KG1 (cell line): ENCODE measurements around the gene TNIK.

Experiments
- DNase-seq: peaks from one replicate; lab custom pipeline; 2025; lab: John Stamatoyannopoulos, UW

TNIK gene

GRCh38 chr3:171226794-171227193 is 233.4 kb downstream of the TNIK start:
- DNase-seq: no peak

GRCh38 chr3:171225708-171226107 is 234.5 kb downstream of the TNIK start:
- no peak for DNase-seq

GRCh38 chr3:171225165-171225564 is 235.0 kb downstream of the TNIK start:
- no peak for DNase-seq

GRCh38 chr3:171223396-171223795 is 236.8 kb downstream of the TNIK start:
- no peak for DNase-seq

DNA sequence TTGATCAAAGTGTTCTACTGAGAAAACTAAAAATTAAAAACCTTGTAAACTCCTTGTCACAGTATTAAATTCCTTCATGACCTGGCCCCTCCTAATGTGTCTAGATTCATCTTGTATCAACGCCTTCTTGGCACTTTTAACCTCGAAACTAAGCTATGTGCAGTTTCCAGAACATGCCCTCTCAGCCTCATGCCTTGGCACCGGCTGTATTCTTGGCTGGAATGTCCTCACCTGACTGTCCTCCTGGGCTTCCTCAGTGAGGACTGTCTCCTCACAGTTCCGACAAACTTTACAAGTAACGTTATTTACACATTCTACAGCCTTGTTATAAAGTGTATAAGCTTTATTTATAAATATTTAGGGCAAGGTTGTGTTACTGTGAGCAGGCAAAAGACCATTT is 237.2 kb downstream of the TNIK start:
- no peak for DNase-seq

GRCh38 chr3:171221597-171221996 is 238.6 kb downstream of the TNIK start:
- DNase-seq: no peak

DNA sequence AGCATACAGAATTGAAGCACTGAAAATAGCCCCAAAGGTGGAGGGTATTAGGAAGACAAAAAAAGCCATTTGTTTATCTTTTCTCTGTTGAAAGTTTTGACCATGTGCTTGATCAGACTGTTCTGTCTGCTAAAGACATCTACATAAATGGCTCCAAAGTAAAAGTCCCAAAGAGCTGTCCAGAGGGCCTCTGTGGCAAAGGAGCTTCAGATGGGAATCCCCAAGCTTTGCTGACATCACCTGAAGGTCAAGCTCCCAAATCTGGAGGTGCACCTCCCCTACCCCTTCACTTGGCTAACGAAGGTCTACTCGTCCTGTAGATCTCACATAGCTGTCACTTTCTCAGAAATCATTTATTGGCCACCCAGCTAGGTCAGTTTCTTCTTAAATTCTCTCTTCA is 239.1 kb downstream of the TNIK start:
- no peak for DNase-seq

DNA sequence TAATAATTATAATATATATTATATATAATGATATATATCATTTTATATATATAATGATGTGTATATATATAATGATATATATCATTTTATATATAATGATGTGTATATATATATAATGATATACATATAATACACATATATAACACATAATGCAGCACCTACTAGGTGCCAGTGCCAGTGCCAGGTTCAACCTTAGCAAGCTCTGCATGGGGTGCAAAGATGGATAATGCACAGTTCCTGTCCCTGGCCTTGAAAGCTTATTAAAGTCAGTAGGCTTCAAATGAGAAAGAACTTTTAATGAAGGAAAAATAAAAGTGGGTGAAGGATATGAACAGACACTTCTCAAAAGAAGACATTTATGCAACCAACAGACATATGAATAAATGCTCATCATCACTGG is 240.9 kb downstream of the TNIK start:
- DNase-seq: no peak

- DNase-seq: no peak
These were observed 242.1 kb downstream of the TNIK start for GRCh38 chr3:171218069-171218468.

- no peak for DNase-seq
These were observed 246.3 kb downstream of the TNIK start for GRCh38 chr3:171213907-171214306.

DNA sequence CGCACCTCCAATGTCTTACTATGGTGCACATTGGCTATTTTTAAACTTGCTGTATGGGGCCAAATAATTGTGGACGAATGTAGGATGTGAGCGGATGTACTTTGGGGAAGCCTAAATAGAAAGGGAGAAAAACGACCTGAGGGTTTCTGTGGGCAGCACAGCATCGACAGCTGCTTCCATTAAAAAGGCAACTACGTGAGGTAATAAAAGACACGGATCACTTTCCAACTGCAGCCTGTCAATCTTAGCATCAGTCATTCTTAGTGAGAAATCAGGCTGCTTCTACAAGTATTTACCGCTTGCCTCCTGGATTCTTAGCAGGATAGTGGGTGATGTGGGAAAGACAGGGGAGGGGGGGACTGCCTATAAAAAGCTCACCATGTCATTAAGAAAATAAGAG is 247.0 kb downstream of the TNIK start:
- no peak for DNase-seq

GRCh38 chr3:171212648-171213047 is 247.6 kb downstream of the TNIK start:
- no peak for DNase-seq

DNA sequence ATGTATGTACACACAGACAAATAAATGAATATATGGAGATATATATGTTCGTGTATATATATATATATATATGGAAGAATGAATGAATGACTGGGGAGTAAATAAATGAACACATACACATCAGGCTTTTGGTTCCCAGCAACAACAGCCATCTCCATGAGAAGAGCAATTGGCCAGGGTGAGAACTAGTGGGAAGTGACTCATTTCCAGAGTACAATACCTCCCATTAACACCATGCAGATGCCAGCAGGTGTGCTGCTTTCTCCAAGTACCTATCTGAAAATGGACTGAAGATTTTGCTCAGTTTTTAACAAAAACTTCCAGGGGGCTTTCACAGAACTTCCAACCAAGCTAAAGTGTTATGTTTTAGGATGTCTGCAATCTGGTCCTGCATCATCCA is 253.9 kb downstream of the TNIK start:
- no peak for DNase-seq

DNA sequence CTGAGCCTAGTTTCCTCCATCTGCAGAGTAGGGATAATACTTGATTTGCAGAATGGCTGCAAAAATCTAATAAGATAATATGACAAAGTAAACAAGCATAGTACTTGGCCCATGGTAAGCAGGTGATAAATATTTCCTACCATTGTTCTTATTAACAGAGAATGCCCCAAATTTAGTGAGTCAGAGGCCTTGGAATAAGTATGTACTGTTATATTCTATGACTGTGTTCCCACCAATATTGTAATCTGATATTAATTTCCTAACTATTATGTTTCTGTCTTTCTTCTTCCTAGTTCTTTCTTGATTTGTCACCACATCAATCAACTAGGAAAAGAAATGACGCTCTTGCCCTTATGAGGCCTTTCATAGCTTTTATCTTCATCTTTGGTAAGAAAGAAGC is 255.3 kb downstream of the TNIK start:
- DNase-seq: no peak

DNA sequence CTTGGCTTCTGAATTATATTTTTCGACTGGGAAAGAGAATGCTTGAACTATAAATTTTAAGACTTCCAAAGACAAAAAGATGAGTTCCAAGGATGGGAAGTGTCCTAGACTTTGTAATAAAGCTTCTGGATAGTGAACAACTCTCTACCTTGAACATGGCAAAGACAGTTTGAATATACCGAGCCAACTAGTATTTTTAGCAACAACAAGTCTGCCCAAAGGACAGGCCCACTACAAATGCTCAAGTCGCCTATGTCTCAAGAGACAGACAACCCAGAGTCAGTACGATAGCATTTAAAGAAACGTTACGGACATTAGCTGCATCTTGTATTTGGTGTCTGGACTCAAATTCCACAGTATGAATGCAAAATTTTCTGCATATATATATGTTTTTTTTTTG is 258.4 kb downstream of the TNIK start:
- no peak for DNase-seq

DNA sequence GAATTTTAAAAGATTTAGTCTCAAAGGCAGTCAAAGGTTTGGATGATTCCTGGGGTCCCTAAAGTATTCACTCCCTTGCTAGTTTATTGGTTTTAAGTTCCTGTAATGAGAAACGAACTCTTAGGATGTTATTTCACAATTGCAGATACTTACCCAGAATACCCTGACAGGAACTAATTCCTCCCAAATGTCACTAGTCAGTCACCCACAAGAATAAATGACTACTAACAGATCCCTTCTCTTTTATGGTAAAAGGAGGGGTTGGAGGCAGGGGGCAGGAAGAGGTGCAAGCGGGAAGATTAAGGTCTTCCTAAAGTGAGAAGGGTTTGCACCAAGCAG is 259.5 kb downstream of the TNIK start:
- DNase-seq: peak; percentile 9

DNA sequence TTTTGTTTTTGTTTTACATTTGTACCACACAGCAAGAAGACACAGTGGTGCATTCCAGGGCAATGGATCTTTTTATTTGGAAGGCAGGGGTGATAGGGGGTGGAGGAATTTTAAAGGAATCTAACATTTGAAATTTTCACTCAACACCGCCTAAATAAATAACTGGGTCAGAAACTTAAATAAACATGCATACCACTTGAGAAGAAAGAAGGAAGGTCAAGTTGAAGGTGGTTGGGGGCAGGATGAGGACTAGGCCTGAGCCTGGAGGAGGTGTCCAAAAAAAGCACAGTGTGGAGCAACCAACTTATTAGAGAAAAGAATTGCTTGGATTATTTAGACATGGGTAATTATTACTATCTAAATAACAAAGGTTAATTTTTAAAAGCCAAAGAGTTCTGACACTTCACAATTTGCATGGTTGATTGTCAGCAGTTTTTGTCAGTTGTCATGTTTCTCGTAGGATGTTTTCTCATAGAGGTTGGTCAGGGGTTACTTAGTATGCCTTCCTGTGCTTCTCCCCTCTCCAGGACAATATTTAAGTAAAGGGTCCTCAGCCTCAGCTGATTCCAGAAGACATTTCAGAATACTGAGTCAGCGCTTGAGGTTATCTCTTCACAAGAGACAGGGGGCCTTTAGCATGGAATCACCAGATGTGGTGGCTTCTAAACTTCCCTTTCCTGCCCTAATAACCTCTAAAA is 260.0 kb downstream of the TNIK start:
- DNase-seq: no peak

DNA sequence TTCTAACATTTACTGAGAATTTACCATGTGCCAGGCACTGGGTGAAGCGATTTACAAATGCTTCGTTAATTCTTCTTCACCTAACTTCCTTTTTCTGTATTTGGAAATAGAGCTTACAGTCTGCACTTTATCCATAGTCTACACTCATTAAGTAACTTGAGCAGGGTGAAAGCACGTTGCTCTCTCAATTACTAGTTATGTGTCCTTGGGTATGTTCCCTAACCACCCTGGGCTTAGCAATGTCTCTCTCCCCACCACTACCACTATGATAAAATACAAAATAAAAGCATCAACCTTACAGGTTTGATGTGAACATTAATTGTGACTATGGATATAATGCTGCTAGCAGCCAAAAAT is 260.8 kb downstream of the TNIK start:
- no peak for DNase-seq

DNA sequence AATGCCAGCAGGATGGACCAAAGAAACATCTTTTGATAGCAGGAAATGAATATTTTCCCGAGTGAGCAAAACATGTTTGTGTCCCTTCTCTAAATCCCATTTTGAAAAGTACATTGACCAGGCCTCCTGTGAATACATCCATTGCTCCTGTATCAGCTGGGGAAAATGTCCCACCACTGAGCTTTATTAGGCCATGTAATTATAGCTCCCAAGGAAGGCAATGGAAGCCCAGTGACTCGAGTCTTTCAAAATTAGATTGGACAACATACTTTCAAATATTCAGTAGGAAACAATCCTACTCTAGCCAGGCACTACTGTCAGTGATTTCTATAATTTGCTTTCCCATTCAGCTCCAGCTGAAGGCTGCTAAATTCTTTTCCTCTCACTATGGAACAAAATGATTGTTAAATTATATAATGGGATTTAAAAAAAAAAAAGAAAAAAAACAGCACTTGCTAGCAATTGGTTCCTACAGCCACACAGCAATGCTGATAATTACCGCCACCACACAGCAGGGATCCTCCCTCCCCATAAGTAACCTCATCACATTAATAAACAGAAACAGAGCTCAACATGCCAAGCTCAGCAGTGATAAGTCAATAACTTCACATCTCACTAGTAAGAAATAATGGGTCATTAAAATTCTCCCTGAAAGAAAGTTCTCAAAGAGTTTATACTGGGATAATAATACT is 261.3 kb downstream of the TNIK start:
- no peak for DNase-seq

DNA sequence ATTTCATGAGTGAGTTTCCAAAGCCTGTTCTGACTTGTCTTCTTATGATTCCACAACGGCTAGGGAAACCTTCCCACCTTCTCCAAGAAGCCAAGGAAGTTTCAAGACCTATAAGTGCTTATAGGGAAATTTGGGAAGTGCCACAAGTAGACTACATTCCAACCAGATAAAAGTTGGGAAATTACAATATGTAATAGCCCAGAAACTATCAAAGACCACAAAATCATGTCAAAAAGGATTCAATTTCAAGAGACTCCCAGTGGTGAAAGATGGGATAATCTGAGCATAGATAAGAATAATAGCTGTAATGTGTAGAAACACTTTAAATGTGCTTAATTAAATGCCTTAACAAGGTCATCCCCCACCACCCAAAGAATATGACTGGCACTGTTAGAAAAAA is 264.5 kb downstream of the TNIK start:
- no peak for DNase-seq

DNA sequence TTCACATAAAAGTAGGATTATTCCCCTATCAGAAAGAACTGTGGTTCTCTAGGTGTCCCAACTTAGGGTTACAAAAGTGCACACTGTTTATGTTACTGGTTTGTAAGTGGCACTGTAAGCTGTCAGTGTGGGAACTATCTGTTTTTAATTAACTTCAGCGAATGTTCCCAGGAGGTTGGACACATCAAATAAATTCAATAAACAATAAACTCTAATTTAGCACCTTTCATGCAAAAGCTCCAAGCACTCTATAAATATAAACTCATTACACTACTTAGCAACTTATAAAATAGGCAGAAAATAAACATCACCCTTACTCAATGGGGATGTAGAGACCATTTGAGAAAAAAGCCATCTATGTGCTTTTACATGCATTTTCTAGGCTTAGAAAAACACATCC is 265.2 kb downstream of the TNIK start:
- no peak for DNase-seq

- DNase-seq: no peak
These were observed 266.5 kb downstream of the TNIK start for GRCh38 chr3:171193693-171194092.

- no peak for DNase-seq
These were observed 267.9 kb downstream of the TNIK start for GRCh38 chr3:171192176-171192854.

- DNase-seq: no peak
These were observed 269.5 kb downstream of the TNIK start for GRCh38 chr3:171190668-171191067.
